Measurements from ENCODE around the gene YPEL5.

YPEL5 gene

DNA sequence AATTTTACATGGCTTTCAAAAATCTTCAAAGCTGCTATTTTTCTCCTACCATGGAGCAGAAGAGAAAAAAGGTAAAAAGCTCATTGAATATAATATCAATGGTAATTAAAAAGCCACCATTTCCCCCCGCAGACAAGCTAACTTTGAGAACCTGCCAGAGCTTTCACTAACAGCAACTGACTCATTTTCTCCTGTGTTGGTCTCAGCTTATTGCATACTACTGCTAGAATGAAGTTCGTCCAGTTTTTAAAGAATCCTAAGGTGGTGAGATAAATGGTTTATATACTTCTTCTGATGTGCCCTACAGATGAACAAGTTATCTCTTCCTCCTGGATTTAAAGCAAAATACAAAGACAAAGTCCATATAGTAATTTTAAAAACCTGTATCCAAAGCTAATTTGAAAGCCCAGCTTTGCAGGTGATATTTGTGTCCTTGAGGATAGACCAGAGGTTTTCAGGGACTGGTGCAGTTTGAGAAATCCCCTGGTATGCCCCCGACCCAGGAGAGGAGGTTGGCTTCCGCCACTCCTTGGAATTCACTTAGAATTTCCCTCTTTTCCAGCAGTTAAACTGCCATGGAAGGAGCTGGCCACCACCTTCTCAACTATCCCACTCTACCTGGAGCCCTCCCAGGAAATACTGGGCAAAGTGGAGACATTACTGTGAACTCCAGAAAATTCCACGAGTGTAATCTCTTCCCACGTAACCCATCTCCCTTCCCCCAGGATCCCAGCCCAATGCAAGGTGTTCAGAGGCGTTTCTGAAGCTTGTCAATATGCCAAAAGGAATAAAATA is 17.5 kb downstream of the YPEL5 start:
- no peak for DNase-seq (ENCODE audit: low read depth in 2 of 2)

DNA sequence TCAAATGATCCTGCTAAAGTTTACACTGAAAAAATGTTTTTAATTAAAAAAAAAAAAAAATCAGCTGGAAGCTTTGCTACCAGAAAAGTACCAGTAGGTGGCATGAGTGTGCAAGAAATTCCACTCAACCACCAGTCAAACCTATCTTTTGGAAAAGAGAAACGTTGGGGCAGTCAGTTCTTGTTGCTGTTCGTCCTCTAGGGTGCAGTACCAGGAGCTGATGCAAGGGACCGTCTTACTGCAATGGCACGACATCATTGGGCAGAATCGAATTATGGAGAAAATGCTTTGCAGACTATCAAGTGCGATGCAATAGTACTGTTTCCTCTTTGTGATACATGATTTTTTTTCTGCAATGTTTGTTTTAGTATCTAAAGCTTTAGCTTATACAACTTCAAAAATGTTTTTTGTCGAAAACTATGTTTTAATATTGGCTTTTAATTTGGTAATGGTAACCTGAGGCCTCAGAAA is 18.3 kb downstream of the YPEL5 start:
- DNase-seq (ENCODE audit: low read depth in 2 of 2): peak; percentile 35 to 41

GRCh38 chr2:30165617-30166016 is 18.8 kb downstream of the YPEL5 start:
- DNase-seq (ENCODE audit: low read depth in 2 of 2): no peak

DNA sequence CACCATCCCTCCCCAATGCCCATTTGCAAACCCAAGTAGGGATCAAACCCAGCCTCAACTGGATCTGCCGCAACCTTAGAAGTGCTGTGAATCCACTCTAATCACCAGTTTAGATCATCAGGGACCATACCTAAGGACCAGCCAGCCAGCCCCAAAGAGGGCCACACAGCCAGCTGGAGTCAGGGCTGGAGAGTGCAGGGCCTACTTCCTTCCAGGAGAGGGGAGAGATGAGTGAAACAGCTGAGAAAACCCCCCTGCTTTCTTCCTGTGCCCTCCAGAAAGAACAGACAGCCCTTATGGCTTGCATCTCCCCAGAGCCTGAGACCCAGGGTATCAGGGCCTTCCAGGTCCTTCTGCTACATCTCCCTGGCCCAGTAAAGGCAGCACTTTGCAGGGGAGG is 25.8 kb downstream of the YPEL5 start:
- no peak for DNase-seq (ENCODE audit: low read depth in 2 of 2)

DNA sequence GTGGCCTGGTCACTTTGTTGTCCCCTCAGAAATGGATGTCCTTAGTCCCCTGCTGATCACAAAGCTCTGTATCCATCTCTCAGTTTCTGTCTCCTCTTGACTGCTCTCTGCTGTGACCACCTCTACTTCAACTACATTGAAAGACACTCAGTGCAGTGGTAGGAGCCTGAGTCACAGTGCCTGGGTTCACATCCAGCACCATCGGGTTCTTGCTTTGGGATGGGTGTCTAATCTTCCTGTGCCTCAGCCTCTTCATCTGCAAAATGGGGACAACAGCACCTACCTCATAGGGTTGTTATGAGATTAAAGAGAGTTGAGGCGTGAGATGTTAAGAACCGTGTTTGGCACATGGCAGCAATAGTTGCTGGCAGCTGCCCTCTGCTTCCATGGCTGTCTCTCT is 30.6 kb downstream of the YPEL5 start:
- no peak for DNase-seq (ENCODE audit: low read depth in 2 of 2)

- DNase-seq (ENCODE audit: low read depth in 2 of 2): no peak
These were observed 31.1 kb downstream of the YPEL5 start for GRCh38 chr2:30177956-30178355.

GRCh38 chr2:30178618-30179434 is 32.0 kb downstream of the YPEL5 start:
- DNase-seq (ENCODE audit: low read depth in 2 of 2): no peak

DNA sequence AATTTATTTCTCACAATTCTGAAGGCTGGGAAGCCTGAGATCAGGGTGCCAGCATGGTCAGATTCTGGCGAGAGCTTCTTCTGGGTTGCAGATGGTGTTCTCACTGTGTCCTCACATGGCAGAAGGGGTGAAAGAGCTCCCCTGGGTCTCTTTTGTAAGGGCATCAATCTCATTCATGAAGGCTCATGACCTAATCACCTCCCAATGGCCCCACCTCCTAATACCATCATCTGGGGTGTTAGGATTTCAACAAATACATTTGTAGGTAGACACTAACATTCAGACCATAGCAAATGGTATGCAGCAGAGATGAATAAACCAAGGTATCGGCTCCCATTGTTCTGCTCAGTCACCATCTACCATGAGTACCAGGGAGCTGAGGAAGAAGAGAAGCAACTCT is 32.7 kb downstream of the YPEL5 start:
- no peak for DNase-seq (ENCODE audit: low read depth in 2 of 2)

- no peak for DNase-seq (ENCODE audit: low read depth in 2 of 2)
These were observed 33.4 kb downstream of the YPEL5 start for GRCh38 chr2:30180226-30180625.

GRCh38 chr2:30181176-30181575 is 34.4 kb downstream of the YPEL5 start:
- no peak for DNase-seq (ENCODE audit: low read depth in 2 of 2)

- no peak for DNase-seq (ENCODE audit: low read depth in 2 of 2)
These were observed 37.2 kb downstream of the YPEL5 start for GRCh38 chr2:30184035-30184434.

GRCh38 chr2:30185178-30185577 is 38.4 kb downstream of the YPEL5 start:
- no peak for DNase-seq (ENCODE audit: low read depth in 2 of 2)

GRCh38 chr2:30188292-30188691 is 41.5 kb downstream of the YPEL5 start:
- no peak for DNase-seq (ENCODE audit: low read depth in 2 of 2)

GRCh38 chr2:30190637-30191036 is 43.8 kb downstream of the YPEL5 start:
- no peak for DNase-seq (ENCODE audit: low read depth in 2 of 2)

- no peak for DNase-seq (ENCODE audit: low read depth in 2 of 2)
These were observed 44.3 kb downstream of the YPEL5 start for GRCh38 chr2:30191107-30191506.

GRCh38 chr2:30191819-30192271 is 45.0 kb downstream of the YPEL5 start:
- no peak for DNase-seq (ENCODE audit: low read depth in 2 of 2)

DNA sequence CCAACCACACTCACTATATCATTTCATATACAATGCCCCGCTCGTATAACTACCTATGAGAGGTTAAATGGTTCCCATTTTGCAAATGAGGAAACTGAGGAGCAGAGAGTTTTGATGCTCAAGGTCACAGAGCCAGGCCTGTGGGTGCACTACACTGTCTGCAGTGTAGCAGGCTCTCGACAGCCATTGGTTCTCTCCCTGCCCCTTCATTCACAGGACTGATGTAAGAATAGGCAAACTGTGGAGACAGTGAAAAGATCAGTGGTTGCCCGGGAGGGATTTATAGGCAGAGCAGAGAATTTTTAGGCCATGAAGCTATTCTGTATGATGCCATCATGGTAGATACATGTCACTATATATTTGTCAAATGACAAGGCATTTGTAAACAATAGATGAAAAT is 45.5 kb downstream of the YPEL5 start:
- DNase-seq (ENCODE audit: low read depth in 2 of 2): no peak

GRCh38 chr2:30193104-30193681 is 46.4 kb downstream of the YPEL5 start:
- DNase-seq (ENCODE audit: low read depth in 2 of 2): no peak

DNA sequence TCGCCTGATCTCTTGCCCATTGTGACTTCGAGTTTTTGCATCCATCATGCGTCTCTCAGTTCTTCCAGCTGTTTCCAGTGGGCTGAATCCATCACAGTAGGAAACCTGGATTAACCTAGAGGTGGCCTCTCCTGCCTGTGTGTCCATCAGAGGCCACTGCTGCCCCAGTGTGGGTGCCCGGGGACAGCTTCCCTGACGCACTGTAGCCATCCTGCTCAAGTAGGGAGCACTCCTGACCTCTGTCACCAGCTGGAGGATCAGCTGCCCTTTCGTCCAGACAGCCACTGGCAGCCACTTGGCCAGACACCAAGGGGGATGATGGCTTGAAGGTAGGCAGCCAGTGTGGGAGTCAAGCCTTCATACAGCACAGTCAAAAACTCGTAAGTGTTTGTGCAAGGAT is 47.6 kb downstream of the YPEL5 start:
- DNase-seq (ENCODE audit: low read depth in 2 of 2): no peak

DNA sequence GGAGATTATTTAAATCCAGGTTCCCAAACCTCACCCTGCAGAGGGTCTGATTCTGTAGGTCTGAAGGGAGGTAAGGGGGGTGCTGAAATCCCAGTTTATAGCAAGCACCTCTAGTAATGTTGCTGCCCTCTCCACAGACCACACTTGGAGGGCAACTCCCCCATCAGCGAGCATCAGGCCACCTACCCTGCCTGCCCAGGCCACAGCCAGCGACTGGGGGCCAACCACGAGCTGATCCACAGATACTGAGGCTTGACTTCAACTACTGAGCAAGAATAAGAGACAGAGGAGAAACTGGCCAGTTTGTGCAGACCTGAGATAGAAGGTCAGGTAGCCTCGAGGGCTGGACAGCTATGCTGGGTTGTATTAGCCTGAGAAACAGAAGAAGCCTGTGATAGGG is 48.2 kb downstream of the YPEL5 start:
- DNase-seq (ENCODE audit: low read depth in 2 of 2): no peak

DNA sequence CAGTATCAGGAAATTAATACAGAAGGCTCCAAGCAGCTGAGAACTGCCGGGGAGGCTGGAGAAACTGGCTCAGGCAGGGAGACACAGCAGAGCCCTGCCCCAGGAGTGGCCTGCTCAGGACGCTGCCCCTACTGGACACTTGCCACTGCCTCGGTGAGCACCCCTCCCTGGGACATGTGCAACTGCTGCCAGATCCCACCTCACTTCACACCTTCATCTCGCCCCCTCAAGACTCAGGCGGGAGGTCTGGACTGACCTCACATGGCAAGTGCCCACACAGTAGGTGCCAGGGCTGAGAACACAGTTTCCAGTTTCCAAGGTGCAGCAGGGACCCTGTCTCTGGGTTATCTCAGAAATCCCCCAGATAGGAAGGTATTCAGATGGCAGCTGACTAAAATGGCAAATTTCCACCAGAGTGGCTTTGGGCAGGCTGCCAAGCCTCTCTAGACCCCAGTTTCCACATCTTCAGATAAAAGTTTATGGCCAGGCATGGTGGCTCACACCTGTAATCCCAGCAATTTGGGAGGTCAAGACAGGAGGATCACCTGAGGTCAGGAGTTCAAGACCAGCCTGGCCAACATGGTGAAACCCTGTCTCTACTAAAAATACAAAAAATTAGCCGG is 50.9 kb downstream of the YPEL5 start:
- DNase-seq (ENCODE audit: low read depth in 2 of 2): no peak

DNA sequence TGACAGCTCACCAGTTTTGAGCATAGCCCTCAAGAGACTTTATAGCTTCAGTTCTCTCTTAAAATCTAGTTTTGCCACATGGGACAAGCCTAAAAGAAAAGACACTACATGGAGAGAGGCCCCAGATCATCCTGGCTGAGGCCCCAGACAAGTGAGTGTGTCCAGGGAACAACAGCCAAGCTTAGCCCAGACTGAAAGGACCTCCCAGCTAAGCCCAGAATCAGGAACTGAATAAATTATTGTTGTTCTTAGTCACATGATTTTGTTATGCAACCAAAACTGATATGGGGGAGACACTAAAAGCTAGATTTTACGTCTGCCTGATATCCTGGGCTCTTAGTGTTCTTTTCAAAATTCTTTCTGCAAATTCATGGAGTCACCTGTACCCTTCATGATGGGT is 55.2 kb downstream of the YPEL5 start:
- no peak for DNase-seq (ENCODE audit: low read depth in 2 of 2)
